Brain microvascular endothelial cell (primary cell): ENCODE results near the gene KCNMA1.

Experiments
- DNase-seq: peaks from one replicate; pipeline ENCODE4 v3.0.0-alpha.2; 2020
- H3K27ac ChIP-seq: fragments of 250-450 bp; sonication (Bioruptor Pico); 2 replicates; pipeline ENCODE4 v1.5.1; 2020; ENCODE audit warnings: mild to moderate bottlenecking, moderate library complexity
- H3K27me3 ChIP-seq: fragments of 250-450 bp; sonication (Bioruptor Pico); replicated peaks from 2 replicates; pipeline ENCODE4 v1.5.1; 2020; ENCODE audit warnings: mild to moderate bottlenecking
- H3K36me3 ChIP-seq: fragments of 250-450 bp; sonication (Bioruptor Pico); replicated peaks from 2 replicates; pipeline ENCODE4 v1.5.1; 2020; ENCODE audit warnings: mild to moderate bottlenecking
- H3K4me3 ChIP-seq: 2 replicates; pipeline ENCODE4 v1.5.1; 2011; ENCODE audit warnings: low read depth, mild to moderate bottlenecking, control low read depth, low read length, moderate library complexity
- CTCF ChIP-seq: IDR thresholded peaks from 2 replicates; pipeline ENCODE4 v1.5.1; 2011; ENCODE audit warnings: low read depth, mild to moderate bottlenecking, moderate library complexity, low read length, control low read depth, inconsistent platforms; ENCODE audit errors: missing control alignments
- in situ Hi-C: cut with HindIII; loops from 2 replicates; pipeline ENCODE4 v1.10.0; 2017; ENCODE audit warnings: low sequenced_read_pairs, low pct_ligation_motif_present

The KCNMA1 gene

GRCh38 chr10:77282163-77282562, 355.4 kb downstream of the KCNMA1 start:
- in situ Hi-C loops: no loop called here
- Histone ChIP-seq H3K4me3 (no peak overlapping the region), H3K36me3 (no peaks in the 10 kb centered on the region), H3K27ac (no peak overlapping the region), H3K27me3 (no peaks in the 10 kb centered on the region)
- TF ChIP-seq CTCF: no peak
- DNase-seq: no peak

- no peak overlapping the region for H3K27ac ChIP-seq
- no peak for DNase-seq
- TF ChIP-seq CTCF: no peak
Measured at GRCh38 chr10:77281719-77282118, 355.9 kb downstream of the KCNMA1 start.

GRCh38 chr10:77279207-77279606, 358.4 kb downstream of the KCNMA1 start:
- no peaks in the 10 kb centered on the region for H3K27me3 ChIP-seq
- no peak overlapping the region for H3K4me3 ChIP-seq
- in situ Hi-C loops: no loop called here
- DNase-seq: no peak
- TF ChIP-seq CTCF: no peak
- H3K36me3 ChIP-seq: no peaks in the 10 kb centered on the region
- H3K27ac ChIP-seq: no peak overlapping the region

More at GRCh38 chr10:77281719-77282118, 355.9 kb downstream of the KCNMA1 start:
- Histone ChIP-seq H3K27me3 (no peaks in the 10 kb centered on the region), H3K4me3 (no peak overlapping the region), H3K36me3 (no peaks in the 10 kb centered on the region)
- in situ Hi-C loops: no loop called here

GRCh38 chr10:77274046-77274795, 363.4 kb downstream of the KCNMA1 start:
- Histone ChIP-seq H3K27me3 (no peaks in the 10 kb centered on the region), H3K36me3 (no peaks in the 10 kb centered on the region), H3K4me3 (no peak overlapping the region), H3K27ac (peak overlapping the region; percentile 12)
- TF ChIP-seq CTCF: no peak
- in situ Hi-C loops: no loop called here
- peak; percentile 56 for DNase-seq

- in situ Hi-C loops: no loop called here
- DNase-seq: no peak
- Histone ChIP-seq H3K4me3 (no peak overlapping the region), H3K36me3 (no peaks in the 10 kb centered on the region), H3K27ac (no peak overlapping the region), H3K27me3 (no peaks in the 10 kb centered on the region)
- no peak for TF ChIP-seq CTCF
Measured at GRCh38 chr10:77269163-77269562, 368.4 kb downstream of the KCNMA1 start.

- in situ Hi-C loops: no loop called here
- Histone ChIP-seq H3K36me3 (no peaks in the 10 kb centered on the region), H3K27me3 (no peaks in the 10 kb centered on the region), H3K4me3 (no peak overlapping the region), H3K27ac (no peak overlapping the region)
- no peak for DNase-seq
- TF ChIP-seq CTCF: no peak
Measured at GRCh38 chr10:77268721-77269120, 368.9 kb downstream of the KCNMA1 start.
